GM13977 (cell line): Measurements from ENCODE around the gene SLC24A3.

ENCODE experiments used
- DNase-seq: peaks from one replicate; pipeline ENCODE4 v3.0.0; 2012; ENCODE audit warnings: low spot score
- in situ Hi-C: fragments of 300-500 bp; cut with MboI; formaldehyde crosslinking; loops from one replicate; pipeline ENCODE4 v1.12.0; 2022; ENCODE audit warnings: low sequenced_read_pairs, low pct_unique_long_range_greater_than_20kb, mixed read lengths, inconsistent platforms; ENCODE audit not compliant: unreplicated experiment
- TF ChIP-seq, protein P1 (sequence below): IDR thresholded peaks from 2 replicates; pipeline ENCODE4 v1.5.1; 2012; ENCODE audit warnings: mild to moderate bottlenecking, control low read depth; ENCODE audit not compliant: insufficient read depth; ENCODE audit errors: extremely low read depth, missing control alignments

SLC24A3 gene

DNA sequence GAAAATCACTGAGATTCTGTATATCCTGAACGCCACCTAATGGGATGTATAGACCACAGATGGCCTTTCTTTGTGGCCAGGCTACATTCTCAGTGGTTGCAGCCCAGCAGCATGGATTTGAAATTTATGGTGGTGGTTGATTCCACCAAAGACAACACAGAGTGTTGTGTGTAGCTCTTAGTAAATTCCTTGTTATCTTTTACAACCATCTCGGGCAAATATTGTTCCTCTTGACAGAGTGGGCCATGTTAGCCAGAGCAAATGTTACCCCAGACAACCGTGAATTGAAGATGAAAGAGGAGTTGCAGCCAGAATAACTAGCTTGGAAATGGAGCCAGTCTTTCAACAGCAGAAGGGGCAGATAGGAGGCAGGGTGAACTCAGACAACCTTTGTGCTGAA is 39.5 kb downstream of the SLC24A3 start:
- TF ChIP-seq, protein P1, sequence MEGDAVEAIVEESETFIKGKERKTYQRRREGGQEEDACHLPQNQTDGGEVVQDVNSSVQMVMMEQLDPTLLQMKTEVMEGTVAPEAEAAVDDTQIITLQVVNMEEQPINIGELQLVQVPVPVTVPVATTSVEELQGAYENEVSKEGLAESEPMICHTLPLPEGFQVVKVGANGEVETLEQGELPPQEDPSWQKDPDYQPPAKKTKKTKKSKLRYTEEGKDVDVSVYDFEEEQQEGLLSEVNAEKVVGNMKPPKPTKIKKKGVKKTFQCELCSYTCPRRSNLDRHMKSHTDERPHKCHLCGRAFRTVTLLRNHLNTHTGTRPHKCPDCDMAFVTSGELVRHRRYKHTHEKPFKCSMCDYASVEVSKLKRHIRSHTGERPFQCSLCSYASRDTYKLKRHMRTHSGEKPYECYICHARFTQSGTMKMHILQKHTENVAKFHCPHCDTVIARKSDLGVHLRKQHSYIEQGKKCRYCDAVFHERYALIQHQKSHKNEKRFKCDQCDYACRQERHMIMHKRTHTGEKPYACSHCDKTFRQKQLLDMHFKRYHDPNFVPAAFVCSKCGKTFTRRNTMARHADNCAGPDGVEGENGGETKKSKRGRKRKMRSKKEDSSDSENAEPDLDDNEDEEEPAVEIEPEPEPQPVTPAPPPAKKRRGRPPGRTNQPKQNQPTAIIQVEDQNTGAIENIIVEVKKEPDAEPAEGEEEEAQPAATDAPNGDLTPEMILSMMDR = no peak
- in situ Hi-C loops = no loop called here
- no peak for DNase-seq

DNA sequence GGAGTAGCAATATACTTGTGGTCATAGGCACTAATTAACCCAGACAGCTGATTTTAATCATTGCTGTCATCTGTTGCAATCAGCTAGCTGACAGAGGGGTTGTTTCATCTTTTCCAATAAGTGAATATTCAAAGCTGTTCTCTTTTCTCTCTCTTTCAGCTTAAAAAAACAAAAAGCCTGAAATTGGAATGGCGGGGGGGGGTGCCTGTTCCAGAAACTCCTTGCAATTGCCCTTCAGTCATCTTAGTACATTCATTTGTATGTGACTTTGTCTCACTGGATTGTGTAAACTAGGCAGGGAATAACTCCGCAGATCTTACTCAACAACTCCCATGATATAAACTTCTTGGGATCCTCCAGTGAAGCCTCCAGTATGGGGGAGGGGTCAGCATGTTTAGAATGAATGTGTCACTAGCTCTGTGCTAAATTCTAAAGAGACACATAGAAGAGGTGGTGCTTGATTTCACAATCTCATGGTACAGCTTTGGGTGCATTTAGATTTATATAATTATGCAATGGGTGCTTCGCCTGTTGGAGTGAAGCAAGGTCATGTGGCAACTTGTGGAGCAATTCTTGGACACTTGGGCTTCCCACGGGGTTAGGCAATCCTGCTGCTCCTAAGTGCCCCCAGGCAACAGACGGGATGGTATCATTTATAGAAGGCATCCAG is 40.1 kb downstream of the SLC24A3 start:
- in situ Hi-C loops = no loop called here
- TF ChIP-seq, protein P1 = no peak
- DNase-seq = no peak

- in situ Hi-C loops = no loop called here
- TF ChIP-seq, protein P1 = no peak
- DNase-seq = no peak
These were observed 40.9 kb downstream of the SLC24A3 start for GRCh38 chr20:19253316-19253715.

DNA sequence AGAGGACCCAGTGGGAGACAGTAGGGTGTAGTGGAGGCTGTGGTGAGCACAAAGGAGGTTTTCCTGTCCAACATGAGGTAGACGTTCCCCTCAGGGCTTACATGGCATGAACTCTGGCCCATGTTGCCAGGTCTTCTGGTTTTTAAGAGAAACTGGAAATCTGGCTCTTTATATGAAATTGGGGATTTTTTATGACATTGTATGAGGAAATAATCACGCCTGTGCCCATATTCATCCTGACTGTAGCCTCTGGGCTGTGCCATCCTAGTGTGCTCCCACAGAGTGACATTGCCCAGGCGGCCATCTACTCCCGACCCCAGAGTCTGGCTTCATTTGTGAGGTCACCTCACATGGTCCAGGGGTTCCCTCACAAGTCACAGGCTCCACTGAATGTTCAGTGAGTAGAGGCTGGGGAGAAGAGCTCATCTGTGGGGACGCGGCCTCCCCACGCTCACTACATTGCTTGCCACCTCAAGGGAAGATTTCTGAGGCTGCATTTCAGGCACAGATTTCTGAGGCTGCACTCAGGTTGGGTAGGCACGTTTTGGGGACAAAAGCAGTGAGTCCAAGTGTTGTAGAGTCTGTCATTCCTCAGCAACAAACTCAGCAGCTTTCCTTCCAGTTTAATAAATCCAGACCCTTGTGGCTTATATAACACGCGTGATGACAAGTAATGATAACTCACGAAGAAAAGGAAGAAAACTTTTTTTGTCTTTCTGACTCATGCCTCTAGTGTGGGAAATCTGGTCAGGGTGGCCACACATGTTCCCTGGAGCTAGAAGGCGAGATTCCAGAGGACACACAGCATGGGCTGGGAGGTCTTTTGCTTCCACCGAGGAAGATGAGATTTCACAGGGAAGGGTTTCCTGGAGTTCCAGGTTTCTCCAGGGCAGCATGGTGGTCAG is 41.7 kb downstream of the SLC24A3 start:
- TF ChIP-seq, protein P1 = no peak
- in situ Hi-C loops = no loop called here
- DNase-seq = no peak

- no peak for DNase-seq
- in situ Hi-C loops = no loop called here
- TF ChIP-seq, protein P1 = no peak
These were observed 42.5 kb downstream of the SLC24A3 start for GRCh38 chr20:19254956-19255355.

DNA sequence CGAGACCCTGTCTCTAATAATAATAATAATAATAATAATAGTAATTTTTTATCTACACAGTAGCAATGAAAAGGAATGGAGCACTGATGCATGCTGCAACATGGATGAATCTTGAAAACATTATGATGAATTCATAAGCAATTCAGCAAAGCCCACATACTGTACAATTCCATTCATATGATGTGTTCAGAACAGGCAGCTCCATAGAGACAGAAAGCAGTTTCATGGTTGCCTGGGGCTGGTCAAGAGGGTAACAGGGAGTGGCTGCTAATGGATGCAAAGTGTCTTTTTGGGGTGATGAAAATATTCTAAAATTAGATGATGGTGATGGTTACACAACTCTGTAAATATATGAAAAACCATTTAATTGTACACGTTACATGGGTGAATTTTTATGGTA is 43.6 kb downstream of the SLC24A3 start:
- in situ Hi-C loops = no loop called here

More for the DNA sequence above, 43.6 kb downstream of the SLC24A3 start:
- DNase-seq = no peak
- TF ChIP-seq, protein P1 = no peak
